DMS114 treated with DMSO at 0.1 percent for 48 hours (cell line): ENCODE results near the gene NELFB.

Source experiments
- DNase-seq: peaks from one replicate; lab custom pipeline; 2025; ENCODE audit not compliant: unreplicated experiment; lab: John Stamatoyannopoulos, UW

NELFB gene

GRCh38 chr9:137267933-137268355 is 12.8 kb downstream of the NELFB start:
- DNase-seq, result no peak

GRCh38 chr9:137268538-137269201 is 13.5 kb downstream of the NELFB start:
- DNase-seq, result no peak

GRCh38 chr9:137269231-137269772 is 14.2 kb downstream of the NELFB start:
- DNase-seq, result no peak

- DNase-seq, result no peak
Measured at GRCh38 chr9:137270929-137271695, 16.0 kb downstream of the NELFB start.

- no peak for DNase-seq
Measured at GRCh38 chr9:137271696-137272076, 16.6 kb downstream of the NELFB start.

GRCh38 chr9:137272241-137273094 is 17.3 kb downstream of the NELFB start:
- DNase-seq, result no peak

- DNase-seq, result no peak
Measured at GRCh38 chr9:137273095-137273490, 18.0 kb downstream of the NELFB start.

GRCh38 chr9:137273611-137274320 is 18.6 kb downstream of the NELFB start:
- no peak for DNase-seq

- DNase-seq, result no peak
Measured at GRCh38 chr9:137275203-137275587, 20.1 kb downstream of the NELFB start.

- no peak for DNase-seq
Measured at GRCh38 chr9:137275588-137276472, 20.7 kb downstream of the NELFB start.

GRCh38 chr9:137276473-137277328 is 21.6 kb downstream of the NELFB start:
- no peak for DNase-seq

- no peak for DNase-seq
Measured at GRCh38 chr9:137277329-137278041, 22.4 kb downstream of the NELFB start, which contains the start of gene TOR4A. Gene TOR4A, plus strand, starts transcription at chr9:137277726. Its CDS starts 964 bp downstream, at chr9:137278690.

GRCh38 chr9:137278061-137278701 is 23.1 kb downstream of the NELFB start:
- no peak for DNase-seq

GRCh38 chr9:137278721-137279711 is 23.9 kb downstream of the NELFB start:
- no peak for DNase-seq

GRCh38 chr9:137279741-137280473 is 24.8 kb downstream of the NELFB start:
- DNase-seq, result no peak
